Parathyroid adenoma (tissue), 2 donors: Measurements from ENCODE around the gene PIK3R5.

Experiments
- H2AFZ ChIP-seq: fragments of 300-600 bp; sonication (generic); one replicate; pipeline ENCODE4 v1.7.0; 2017; ENCODE audit warnings: antibody characterized with exemption, mild to moderate bottlenecking
- H3K27ac ChIP-seq: fragments of 300-600 bp; sonication (generic); one replicate; pipeline ENCODE4 v1.7.0; 2017
- H3K27me3 ChIP-seq: fragments of 300-600 bp; sonication (generic); one replicate; pipeline ENCODE4 v1.7.0; 2017; ENCODE audit warnings: low read length; ENCODE audit not compliant: control insufficient read depth, insufficient read depth
- H3K36me3 ChIP-seq: fragments of 300-600 bp; sonication (generic); one replicate; pipeline ENCODE4 v1.7.0; 2017; ENCODE audit warnings: low read length; ENCODE audit not compliant: control insufficient read depth, insufficient read depth
- H3K4me1 ChIP-seq: fragments of 300-600 bp; sonication (generic); one replicate; pipeline ENCODE4 v1.7.0; 2017; ENCODE audit warnings: control low read depth
- H3K4me2 ChIP-seq: fragments of 300-600 bp; sonication (generic); one replicate; pipeline ENCODE4 v1.7.0; 2017; ENCODE audit warnings: low read length
- H3K4me3 ChIP-seq: fragments of 300-600 bp; sonication (generic); one replicate; pipeline ENCODE4 v1.7.0; 2017; ENCODE audit warnings: low read depth, low read length
- H3K79me2 ChIP-seq: fragments of 300-600 bp; sonication (generic); one replicate; pipeline ENCODE4 v1.7.0; 2017; ENCODE audit warnings: control low read depth
- H3K9ac ChIP-seq: fragments of 300-600 bp; sonication (generic); one replicate; pipeline ENCODE4 v1.7.0; 2017; ENCODE audit warnings: mild to moderate bottlenecking
- H3K9me3 ChIP-seq: fragments of 300-600 bp; sonication (generic); one replicate; pipeline ENCODE4 v1.7.0; 2017; ENCODE audit warnings: low read length; ENCODE audit not compliant: control insufficient read depth
- CTCF ChIP-seq: fragments of 300-600 bp; sonication (generic); IDR thresholded peaks from one replicate; pipeline ENCODE4 v1.7.0; 2017; ENCODE audit warnings: antibody characterized with exemption, mild to moderate bottlenecking
- donor health status: primary hyperparathyroidism.

The PIK3R5 gene

DNA sequence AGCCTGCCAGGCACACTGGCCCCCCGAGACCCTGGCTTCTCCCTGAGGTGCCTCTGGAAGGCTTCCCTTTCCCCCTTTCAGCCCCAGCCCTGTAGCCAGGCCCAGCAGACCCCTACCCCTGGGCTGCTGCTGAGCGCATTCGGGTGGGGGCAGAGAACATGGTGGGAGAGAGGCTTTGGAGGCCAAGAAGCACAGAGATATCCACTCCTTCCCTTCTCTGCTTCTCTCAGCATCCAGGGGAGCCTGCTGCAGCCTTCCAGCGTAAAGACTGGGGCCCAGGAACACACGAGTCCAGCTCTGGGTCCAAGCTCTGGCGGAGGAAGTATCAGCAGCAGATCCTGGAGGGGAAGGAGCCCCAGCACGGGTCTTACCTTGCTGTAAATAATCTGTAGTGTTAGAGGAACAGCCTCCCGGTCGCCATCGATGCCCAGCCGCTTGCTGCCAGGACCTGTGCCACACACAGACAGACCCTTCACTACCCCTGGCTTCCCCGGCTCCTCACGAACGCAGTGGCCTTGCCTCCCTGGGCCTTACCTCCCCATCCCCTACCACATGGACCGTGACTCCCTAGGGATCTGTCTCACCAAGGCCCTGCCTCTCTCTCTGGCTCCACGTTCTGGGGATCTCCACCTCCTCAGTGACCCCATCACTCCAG lies 81.0 kb downstream of the PIK3R5 start:
- Histone ChIP-seq H3K36me3 (no peaks in the 10 kb centered on the region), H3K9ac (no peak overlapping the region), H3K27ac (no peak overlapping the region), H3K27me3 (no peaks in the 10 kb centered on the region), H2AFZ (no peak overlapping the region), H3K4me3 (no peak overlapping the region), H3K4me2 (no peak overlapping the region), H3K79me2 (no peaks in the 10 kb centered on the region), H3K9me3 (no peaks in the 10 kb centered on the region), H3K4me1 (no peaks in the 10 kb centered on the region)
- TF ChIP-seq CTCF: no peak

GRCh38 chr17:8883353-8883752 lies 82.2 kb downstream of the PIK3R5 start:
- Histone ChIP-seq H3K4me3 (no peak overlapping the region), H3K79me2 (no peaks in the 10 kb centered on the region), H3K27ac (no peak overlapping the region), H3K27me3 (no peaks in the 10 kb centered on the region), H3K36me3 (no peaks in the 10 kb centered on the region), H3K4me2 (no peak overlapping the region), H2AFZ (no peak overlapping the region), H3K9me3 (no peaks in the 10 kb centered on the region), H3K9ac (no peak overlapping the region), H3K4me1 (no peaks in the 10 kb centered on the region)
- no peak for TF ChIP-seq CTCF

- Histone ChIP-seq H3K9me3 (no peaks in the 10 kb centered on the region), H3K4me3 (no peak overlapping the region), H2AFZ (no peak overlapping the region), H3K27me3 (no peaks in the 10 kb centered on the region), H3K9ac (no peak overlapping the region), H3K4me1 (no peaks in the 10 kb centered on the region), H3K79me2 (no peaks in the 10 kb centered on the region), H3K27ac (no peak overlapping the region), H3K36me3 (no peaks in the 10 kb centered on the region), H3K4me2 (no peak overlapping the region)
- no peak for TF ChIP-seq CTCF
Measured at GRCh38 chr17:8881606-8882005, 83.9 kb downstream of the PIK3R5 start.

DNA sequence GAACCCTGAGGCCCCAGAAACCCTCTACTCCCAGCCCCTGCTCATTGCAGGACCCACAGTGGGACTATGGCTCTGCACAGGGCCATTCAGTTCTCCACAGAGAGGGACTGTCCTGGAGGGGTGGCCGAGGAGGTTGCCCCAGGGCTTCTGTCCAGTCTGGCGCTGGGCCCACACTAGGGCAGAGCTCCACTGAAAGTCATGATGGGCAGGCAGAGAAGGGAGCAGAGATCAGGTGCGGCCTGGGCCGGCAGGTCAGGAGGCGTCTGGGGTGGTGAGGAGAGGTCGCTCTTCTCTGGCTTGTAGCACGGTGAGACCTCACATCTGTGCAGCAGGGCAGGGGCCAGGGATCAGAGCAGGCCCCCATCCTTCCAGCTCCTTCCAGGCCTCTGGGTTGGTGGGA lies 85.0 kb downstream of the PIK3R5 start:
- Histone ChIP-seq H3K9me3 (no peaks in the 10 kb centered on the region), H3K9ac (no peak overlapping the region), H2AFZ (no peak overlapping the region), H3K4me3 (no peak overlapping the region), H3K4me1 (no peaks in the 10 kb centered on the region), H3K27me3 (no peaks in the 10 kb centered on the region), H3K36me3 (no peaks in the 10 kb centered on the region), H3K79me2 (no peaks in the 10 kb centered on the region), H3K27ac (no peak overlapping the region), H3K4me2 (no peak overlapping the region)
- no peak for TF ChIP-seq CTCF

- Histone ChIP-seq H3K36me3 (no peaks in the 10 kb centered on the region), H3K9ac (no peak overlapping the region), H3K27me3 (no peaks in the 10 kb centered on the region), H3K4me1 (no peaks in the 10 kb centered on the region), H3K79me2 (no peaks in the 10 kb centered on the region), H3K4me3 (no peak overlapping the region), H3K27ac (no peak overlapping the region), H3K4me2 (no peak overlapping the region), H2AFZ (no peak overlapping the region), H3K9me3 (no peaks in the 10 kb centered on the region)
- TF ChIP-seq CTCF: no peak
Measured at GRCh38 chr17:8879410-8879809, 86.1 kb downstream of the PIK3R5 start.
